ENCODE measurements around the gene RFX3. TPM values are rescaled to one million over a fixed set of nuclear protein-coding genes. Genes with fewer than 3 reads are reported as not detected.

The RFX3 gene
- total RNA-seq, 2 experiments from 2014 or later = 22.9 to 24.8 TPM

DNA sequence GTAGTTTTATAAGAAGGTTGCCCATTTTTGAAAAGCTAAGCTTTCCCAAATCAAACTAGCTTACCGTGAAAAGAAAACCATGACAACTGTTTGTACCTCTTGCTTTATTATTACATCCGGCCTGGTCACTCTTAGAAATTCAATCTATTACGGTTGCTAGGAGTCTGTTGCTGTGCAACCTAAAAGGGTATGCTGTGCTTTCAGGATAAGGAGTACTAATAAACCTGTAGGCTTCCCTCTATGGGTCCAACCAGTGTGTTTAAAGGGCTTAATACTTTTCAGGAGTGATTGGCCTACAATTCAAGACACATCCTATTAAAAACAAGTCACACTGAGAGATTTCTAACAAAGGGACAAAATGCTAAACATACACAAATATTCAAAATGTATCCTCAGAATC lies 27.1 kb downstream of the RFX3 start:
- Mint-ChIP-seq H3K27me3 (no peaks in the 10 kb centered on the region), H3K4me3 (no peak overlapping the region), H3K4me1 (ENCODE audit: low read depth) (peaks cover 40% of the 10 kb centered on the region), H3K27ac (no peak overlapping the region), H3K9me3 (peaks cover 2% of the 10 kb centered on the region), H3K36me3 (ENCODE audit: low read depth) (peaks cover 7% of the 10 kb centered on the region)
- DNase-seq (no peak), ATAC-seq (ENCODE audit: poor library complexity) (no peak)
- Histone ChIP-seq H3K36me3 (ENCODE audit: insufficient read depth, low read length) (no peaks in the 10 kb centered on the region), H3K9me3 (ENCODE audit: control insufficient read depth in 1 of 2, insufficient read depth in 1 of 2, low read length in 2 of 2) (no peaks in the 10 kb centered on the region), H3K4me1 (ENCODE audit: insufficient read depth, low read length) (no peaks in the 10 kb centered on the region), H3K27ac (ENCODE audit: low read depth in 1 of 2, low read length in 2 of 2) (no peak overlapping the region), H3K4me3 (ENCODE audit: low read length) (no peak overlapping the region), H3K27me3 (ENCODE audit: control insufficient read depth in 1 of 2, insufficient read depth in 2 of 2, low read length in 2 of 2) (no peaks in the 10 kb centered on the region)
- CTCF ChIA-PET = interaction anchor here (1.2 kb wide), 1 partner anchor 8 kb away, joined by 4 read pairs; no protein-coding TSS in a partner anchor
- intact Hi-C loops (cut with DNase I, micrococcal nuclease) = no loop called here
- POLR2A ChIA-PET = interaction anchor here (0.6 to 1.5 kb wide), 3 partner anchors 21 to 35 kb away, joined by 3 to 7 read pairs (median 4); no protein-coding TSS in a partner anchor
- TF ChIP-seq, protein P1, sequence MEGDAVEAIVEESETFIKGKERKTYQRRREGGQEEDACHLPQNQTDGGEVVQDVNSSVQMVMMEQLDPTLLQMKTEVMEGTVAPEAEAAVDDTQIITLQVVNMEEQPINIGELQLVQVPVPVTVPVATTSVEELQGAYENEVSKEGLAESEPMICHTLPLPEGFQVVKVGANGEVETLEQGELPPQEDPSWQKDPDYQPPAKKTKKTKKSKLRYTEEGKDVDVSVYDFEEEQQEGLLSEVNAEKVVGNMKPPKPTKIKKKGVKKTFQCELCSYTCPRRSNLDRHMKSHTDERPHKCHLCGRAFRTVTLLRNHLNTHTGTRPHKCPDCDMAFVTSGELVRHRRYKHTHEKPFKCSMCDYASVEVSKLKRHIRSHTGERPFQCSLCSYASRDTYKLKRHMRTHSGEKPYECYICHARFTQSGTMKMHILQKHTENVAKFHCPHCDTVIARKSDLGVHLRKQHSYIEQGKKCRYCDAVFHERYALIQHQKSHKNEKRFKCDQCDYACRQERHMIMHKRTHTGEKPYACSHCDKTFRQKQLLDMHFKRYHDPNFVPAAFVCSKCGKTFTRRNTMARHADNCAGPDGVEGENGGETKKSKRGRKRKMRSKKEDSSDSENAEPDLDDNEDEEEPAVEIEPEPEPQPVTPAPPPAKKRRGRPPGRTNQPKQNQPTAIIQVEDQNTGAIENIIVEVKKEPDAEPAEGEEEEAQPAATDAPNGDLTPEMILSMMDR (IDR thresholded peaks at IDR 0.05) = no peak

DNA sequence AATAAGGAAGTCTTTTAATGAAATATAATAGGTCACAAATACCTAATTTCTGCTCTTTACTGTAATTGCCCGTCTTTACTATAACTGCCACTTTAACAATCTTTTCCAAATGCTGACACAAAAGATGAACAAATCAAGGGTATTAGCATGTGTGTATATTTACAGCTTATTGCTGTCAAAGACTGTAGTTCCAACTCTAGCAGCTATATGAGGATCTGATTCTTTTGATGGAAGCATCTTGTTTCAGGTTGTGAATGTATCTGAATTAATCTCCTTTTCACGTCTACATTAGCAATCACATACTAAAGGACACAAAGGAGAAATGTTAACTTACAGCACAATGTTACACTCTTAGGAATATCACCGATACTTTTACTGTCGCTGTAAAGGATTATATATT lies 27.9 kb downstream of the RFX3 start:
- intact Hi-C loops (cut with DNase I, micrococcal nuclease) = no loop called here
- H3K27me3 ChIP-seq (ENCODE audit: control insufficient read depth in 1 of 2, insufficient read depth in 2 of 2, low read length in 2 of 2) = no peaks in the 10 kb centered on the region
- ChIA-PET POLR2A (interaction anchor here (0.6 to 1.5 kb wide), 3 partner anchors 20 to 34 kb away, joined by 3 to 7 read pairs (median 4); no protein-coding TSS in a partner anchor), CTCF (interaction anchor here (1.2 kb wide), 1 partner anchor 9 kb away, joined by 4 read pairs; no protein-coding TSS in a partner anchor)
- no peaks in the 10 kb centered on the region for H3K9me3 ChIP-seq (ENCODE audit: control insufficient read depth in 1 of 2, insufficient read depth in 1 of 2, low read length in 2 of 2)
- no peak overlapping the region for H3K27ac Mint-ChIP-seq
- H3K9me3 Mint-ChIP-seq = peaks cover 3% of the 10 kb centered on the region
- H3K4me3 Mint-ChIP-seq = no peak overlapping the region
- DNase-seq (no peak), ATAC-seq (ENCODE audit: poor library complexity) (no peak)
- H3K36me3 Mint-ChIP-seq (ENCODE audit: low read depth) = peaks cover 7% of the 10 kb centered on the region
- H3K4me3 ChIP-seq (ENCODE audit: low read length) = no peak overlapping the region
- H3K27ac ChIP-seq (ENCODE audit: low read depth in 1 of 2, low read length in 2 of 2) = no peak overlapping the region
- no peaks in the 10 kb centered on the region for H3K27me3 Mint-ChIP-seq
- peaks cover 41% of the 10 kb centered on the region for H3K4me1 Mint-ChIP-seq (ENCODE audit: low read depth)
- no peaks in the 10 kb centered on the region for H3K36me3 ChIP-seq (ENCODE audit: insufficient read depth, low read length)
- TF ChIP-seq, protein P1 (IDR thresholded peaks at IDR 0.05) = no peak
- no peaks in the 10 kb centered on the region for H3K4me1 ChIP-seq (ENCODE audit: insufficient read depth, low read length)

DNA sequence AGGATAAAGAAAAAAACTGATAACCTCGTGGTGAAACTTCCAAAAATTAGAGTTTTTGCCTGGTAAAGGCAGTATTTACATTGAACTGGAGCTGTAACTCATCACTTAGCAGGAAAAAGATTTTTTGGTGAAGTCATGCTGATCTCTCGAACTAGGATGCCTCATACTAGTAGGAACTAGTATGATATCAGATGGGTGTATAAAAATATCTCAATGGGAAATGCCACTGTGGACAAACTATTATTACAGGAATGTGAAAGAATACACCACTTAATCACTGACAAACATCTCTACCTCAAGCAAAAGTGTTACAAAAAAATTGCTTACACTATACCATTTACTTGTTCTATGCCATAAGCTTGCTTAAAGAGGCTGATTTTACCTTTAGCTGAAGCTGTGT lies 28.4 kb downstream of the RFX3 start:
- no peaks in the 10 kb centered on the region for H3K27me3 ChIP-seq (ENCODE audit: control insufficient read depth in 1 of 2, insufficient read depth in 2 of 2, low read length in 2 of 2)
- H3K4me3 Mint-ChIP-seq = no peak overlapping the region
- no peaks in the 10 kb centered on the region for H3K4me1 ChIP-seq (ENCODE audit: insufficient read depth, low read length)
- ChIA-PET CTCF (interaction anchor here (1.2 kb wide), 1 partner anchor 9 kb away, joined by 4 read pairs; no protein-coding TSS in a partner anchor), POLR2A (interaction anchor here (1.5 kb wide), 1 partner anchor 30 kb away, joined by 7 read pairs; no protein-coding TSS in a partner anchor)
- intact Hi-C loops (cut with DNase I, micrococcal nuclease) = no loop called here
- peaks cover 7% of the 10 kb centered on the region for H3K36me3 Mint-ChIP-seq (ENCODE audit: low read depth)
- H3K27ac ChIP-seq (ENCODE audit: low read depth in 1 of 2, low read length in 2 of 2) = no peak overlapping the region
- no peaks in the 10 kb centered on the region for H3K27me3 Mint-ChIP-seq
- peaks cover 39% of the 10 kb centered on the region for H3K4me1 Mint-ChIP-seq (ENCODE audit: low read depth)
- H3K27ac Mint-ChIP-seq = no peak overlapping the region
- TF ChIP-seq, protein P1 (IDR thresholded peaks at IDR 0.05) = no peak
- H3K9me3 ChIP-seq (ENCODE audit: control insufficient read depth in 1 of 2, insufficient read depth in 1 of 2, low read length in 2 of 2) = no peaks in the 10 kb centered on the region
- DNase-seq (no peak), ATAC-seq (ENCODE audit: poor library complexity) (no peak)
- no peak overlapping the region for H3K4me3 ChIP-seq (ENCODE audit: low read length)
- no peaks in the 10 kb centered on the region for H3K36me3 ChIP-seq (ENCODE audit: insufficient read depth, low read length)
- H3K9me3 Mint-ChIP-seq = peaks cover 3% of the 10 kb centered on the region
